ENCODE measurements around the gene NLRP9.

Gene NLRP9

DNA sequence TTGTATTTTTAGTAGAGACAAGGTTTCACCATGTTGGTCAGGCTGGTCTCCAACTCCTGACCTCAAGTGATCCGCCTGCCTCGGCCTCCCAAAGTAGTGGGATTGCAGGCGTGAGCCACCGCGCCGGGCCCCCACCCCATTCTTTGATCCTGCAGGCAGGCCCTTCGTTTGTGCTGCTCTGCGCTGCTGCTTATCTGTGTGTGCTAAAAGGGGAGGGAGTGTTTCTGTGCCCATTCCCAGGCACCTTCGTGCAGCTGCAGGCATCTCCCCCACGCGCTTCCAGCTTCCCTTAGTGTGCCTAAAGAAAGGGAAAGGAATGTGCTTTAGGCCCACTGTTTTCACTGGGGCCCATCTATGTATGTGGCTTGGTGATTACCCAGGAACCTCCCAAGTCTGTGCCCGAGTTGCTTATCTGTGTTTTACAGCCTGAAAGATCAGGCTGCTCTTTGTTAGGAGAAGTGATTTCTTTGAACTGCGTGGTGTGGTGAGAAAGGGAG lies 36.0 kb downstream of the NLRP9 start:
- no peak for DNase-seq

DNA sequence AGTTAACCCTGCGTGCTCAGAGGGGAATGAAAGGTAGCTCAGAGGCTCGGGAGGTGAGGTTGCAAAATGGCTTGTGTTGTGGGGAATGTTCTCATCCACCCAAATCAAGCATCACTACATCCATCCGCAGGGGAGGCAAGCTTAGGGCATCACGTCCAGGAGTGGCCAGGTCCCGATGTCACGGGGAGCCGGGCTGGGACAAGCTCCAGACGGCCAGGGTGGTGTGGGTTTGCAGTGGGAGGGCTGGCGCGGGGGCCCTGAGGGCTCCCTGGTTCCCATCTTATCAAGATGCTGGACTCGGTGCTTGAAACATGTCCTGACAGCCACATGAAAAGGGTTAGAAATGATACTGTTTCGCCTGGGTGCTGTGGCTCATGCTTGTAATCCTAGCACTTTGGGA lies 37.4 kb downstream of the NLRP9 start:
- DNase-seq = no peak

DNA sequence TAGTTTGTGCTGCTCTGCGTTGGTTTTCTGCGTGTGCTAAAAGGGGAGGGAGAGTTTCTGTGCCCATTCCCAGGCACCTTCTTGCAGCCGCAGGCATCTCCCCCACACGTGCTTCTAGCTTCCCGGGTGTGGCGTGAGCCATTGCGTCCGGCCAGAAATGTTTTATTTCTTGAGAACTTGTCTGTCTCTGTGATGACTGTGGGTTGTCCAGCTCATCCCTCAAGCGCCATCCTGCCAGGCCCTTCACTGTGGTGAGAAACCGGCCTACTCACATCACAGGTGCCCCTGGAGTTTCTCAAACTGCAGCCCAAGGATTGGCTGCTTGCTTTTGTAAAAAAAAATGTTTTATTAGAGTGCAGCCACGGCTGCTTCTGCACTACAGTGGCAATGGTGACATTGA lies 39.0 kb downstream of the NLRP9 start:
- DNase-seq = no peak

DNA sequence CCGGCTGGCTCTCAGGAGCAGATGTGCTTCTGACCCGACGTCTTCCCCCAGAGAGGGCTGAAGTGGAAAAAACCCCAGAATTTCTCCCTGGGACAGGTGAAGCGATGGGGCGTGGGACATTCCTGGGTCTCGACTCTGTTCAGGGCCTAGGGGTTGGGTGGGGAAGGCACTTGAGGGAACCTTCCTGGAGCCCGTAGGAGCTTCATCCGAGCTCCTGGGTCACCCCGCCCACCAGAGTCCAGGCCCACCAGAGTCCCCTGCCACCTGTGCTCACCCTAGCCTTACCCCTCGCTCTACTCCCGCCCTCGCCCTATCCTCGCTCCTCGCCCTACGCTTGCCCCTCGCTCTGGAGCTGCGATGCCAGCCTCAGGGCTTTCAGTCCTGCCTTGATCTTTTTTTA lies 39.9 kb downstream of the NLRP9 start:
- DNase-seq = no peak

DNA sequence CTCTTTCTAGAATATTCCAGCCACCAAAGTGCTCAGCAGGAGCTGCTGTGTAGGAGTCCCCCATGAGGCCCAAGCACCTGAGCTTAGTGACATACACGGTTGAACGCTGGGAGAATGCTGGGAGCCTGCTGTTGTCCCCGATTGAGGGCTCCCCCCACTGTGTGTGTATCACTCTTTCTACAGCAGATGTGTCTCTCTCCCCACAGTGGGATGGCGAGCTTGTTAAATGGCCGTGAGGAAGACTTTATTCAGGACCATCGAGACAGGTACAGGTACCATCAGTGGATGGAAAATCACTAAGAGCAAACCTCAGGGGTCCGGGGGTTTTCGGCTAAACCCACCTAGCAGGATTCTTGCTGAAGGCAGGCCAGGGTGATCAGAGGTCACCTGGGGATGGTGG lies 40.5 kb downstream of the NLRP9 start:
- no peak for DNase-seq

DNA sequence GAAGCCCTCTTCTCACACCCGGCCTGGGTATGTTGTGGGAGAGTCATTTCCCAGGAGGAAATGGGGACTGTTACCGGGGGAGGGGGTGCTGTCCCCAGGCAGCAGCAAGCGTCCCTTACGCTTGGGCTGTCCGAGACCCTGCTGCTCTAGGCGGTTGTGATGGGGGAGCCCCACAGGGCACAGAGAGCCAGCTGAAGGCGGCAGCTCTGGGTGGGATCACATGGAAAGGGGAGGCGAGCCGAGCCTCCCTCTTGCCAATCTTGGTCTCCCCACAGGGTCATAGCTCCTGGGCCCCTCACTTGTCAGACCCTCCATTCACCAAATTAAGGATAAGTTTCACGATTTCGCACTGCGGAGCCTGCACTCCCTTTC lies 41.1 kb downstream of the NLRP9 start:
- DNase-seq = no peak

DNA sequence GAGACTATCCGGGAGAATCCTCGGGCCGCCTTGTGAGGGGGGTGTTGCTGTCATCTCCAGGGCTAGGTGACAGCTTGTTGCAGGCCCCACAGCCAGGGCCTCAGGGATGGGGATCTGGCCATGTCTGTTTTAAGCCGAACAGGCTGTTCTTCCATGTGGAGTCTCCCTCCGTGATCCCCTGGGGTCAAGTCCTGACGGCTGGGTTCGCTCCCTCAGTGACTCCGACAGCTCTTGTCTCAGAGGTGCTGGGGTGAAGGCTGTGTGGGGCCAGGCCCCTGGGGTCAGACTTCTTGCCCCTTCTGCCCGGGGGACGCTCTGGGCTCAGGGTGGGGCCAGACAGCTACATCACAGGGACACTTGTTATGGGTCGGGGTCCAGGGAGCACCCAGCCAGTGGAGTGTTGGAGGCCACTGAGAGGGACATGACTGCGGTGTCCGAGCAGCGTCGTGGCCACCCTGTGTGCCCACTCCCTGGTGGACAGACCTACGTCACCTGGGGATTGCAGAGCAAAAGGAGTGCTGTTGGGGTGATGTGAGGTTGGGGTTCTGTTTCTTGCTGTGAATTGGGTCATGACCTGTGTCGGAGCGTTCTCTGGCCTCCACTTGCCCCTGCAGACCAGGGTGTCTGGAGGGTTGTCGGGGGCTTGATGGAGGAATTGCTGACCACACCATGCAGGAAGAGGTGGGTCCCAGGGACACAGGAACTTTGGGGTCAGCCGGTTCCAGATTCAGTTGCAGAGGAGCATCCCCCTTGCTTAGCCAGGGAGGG lies 41.7 kb downstream of the NLRP9 start:
- DNase-seq = no peak

DNA sequence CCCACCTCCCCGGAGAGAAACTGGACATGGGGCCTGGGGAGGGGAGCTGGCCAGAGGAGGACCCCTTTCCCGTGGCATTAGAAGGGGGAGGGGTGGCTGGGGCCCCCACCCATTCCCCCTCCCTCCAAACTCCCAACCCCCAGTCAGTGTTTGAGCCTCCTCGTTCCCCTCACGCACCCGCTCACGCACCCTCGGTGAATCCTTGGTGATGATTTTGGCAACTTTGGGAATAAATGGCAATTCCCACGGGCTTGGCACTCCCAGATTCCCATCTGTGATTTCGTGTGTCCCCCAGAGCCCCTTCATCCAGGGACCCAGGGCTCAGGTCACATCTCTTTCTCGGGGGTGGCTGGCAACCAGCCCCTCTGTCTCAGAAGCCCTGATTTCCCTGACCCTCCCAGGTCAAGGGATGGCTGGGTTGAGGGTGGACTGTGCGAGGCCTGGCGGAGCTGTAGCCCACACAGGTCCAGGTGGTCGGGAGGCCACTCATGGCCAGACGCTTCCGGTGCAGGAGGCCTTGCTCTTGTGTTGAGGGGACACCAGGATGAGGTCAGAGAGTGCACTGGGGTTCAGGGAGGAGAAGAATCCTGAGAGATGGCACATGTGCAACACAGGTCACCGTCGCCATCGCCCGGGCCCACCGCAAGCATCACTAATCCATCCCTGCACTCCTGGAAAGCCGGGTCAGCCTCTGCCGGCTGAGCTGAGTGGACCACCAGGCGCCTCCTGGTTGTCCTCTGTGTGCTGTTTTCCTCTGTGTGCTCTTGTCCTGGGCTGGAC lies 42.5 kb downstream of the NLRP9 start:
- no peak for DNase-seq

DNA sequence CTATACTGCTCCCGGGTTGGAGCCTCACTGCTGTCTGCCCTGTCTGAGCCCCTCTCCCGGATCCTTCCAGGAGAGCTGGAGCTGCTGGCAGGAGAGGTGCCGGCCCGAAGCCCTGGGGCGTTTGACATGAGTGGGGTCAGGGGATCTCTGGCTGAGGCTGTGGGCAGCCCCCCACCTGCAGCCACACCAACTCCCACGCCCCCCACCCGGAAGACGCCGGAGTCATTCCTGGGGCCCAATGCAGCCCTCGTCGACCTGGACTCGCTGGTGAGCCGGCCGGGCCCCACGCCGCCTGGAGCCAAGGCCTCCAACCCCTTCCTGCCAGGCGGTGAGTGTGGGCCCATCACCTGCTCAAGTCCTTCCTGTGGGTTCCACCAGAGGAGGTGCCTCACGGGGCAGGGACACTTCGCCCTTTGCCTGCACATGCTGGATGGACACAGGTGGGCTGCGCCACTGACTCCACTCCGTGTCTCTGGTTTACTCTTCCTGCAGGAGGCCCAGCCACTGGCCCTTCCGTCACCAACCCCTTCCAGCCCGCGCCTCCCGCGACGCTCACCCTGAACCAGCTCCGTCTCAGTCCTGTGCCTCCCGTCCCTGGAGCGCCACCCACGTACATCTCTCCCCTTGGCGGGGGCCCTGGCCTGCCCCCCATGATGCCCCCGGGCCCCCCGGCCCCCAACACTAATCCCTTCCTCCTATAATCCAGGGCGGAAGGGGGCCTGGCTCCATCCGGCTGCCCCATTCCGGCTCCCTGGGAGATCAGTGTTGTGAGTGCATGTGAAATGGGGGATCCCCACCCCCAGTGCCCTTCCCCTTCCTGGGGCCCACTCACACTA lies 43.3 kb downstream of the NLRP9 start:
- no peak for DNase-seq

DNA sequence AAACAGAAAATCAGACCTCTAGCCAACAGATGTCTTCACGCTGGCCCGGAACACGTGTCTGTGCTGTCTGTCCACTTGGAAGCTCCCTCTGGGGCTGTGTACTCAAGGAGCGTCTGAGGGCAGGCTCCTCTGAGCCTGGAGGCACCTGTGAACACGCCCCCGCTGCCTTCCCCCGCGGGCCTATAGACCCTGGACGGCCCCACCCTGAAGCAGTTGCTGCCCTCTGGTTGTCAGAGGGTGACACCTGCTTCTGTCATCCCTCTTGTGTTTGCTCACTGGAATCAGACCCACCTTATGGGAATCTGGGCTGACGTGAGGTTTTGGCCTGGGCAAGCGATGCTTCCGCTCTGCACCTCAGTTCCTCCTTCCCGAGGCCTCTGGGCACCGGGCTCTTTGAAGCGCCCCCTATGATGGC lies 44.0 kb downstream of the NLRP9 start:
- no peak for DNase-seq

DNA sequence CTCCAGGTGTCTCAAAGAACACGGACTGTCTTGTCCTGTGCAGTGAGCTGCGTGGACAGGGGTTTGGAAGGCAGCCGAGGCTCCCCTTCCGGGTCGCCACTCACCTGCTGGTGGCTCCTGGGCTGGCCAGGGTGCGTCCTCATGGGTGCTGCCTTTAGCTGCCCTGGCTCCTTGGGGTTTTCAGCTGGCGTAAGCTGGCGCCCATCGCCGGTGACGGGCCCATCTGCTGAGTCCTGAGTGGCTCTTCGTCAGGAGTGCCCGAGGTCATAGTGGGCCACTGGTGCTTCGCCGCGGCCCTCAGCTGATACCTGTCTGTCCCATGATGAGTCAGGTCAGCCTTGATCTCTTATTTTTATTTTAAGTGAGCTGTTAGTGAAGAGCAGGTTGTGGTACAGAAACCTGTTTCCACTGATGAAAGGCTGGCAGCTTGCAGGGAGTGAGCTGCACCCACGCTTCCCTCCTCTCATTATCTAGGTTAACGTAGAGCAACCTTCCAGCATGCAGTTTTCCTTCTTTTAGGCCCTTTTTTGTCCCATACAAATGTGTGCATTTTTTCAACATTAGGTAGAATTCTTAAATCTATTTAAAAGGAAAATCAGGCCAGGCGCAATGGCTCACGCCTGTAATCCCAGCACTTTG lies 44.7 kb downstream of the NLRP9 start:
- no peak for DNase-seq

DNA sequence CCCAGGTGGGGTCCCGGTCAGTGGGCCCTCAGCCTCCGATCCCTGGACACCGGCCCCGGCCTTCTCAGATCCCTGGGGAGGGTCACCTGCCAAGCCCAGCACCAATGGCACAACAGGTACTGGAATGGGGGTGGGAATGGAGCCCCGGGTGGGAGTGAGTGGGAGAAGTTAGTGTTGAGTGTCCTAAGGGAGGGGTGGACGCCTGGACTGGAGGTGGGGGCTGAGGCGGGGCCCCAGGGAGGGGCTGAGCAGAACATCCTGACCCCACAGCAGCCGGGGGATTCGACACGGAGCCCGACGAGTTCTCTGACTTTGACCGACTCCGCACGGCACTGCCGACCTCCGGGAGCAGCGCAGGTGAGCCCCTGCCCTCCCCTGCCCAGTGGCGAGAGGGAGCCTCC lies 45.5 kb downstream of the NLRP9 start:
- DNase-seq = no peak

DNA sequence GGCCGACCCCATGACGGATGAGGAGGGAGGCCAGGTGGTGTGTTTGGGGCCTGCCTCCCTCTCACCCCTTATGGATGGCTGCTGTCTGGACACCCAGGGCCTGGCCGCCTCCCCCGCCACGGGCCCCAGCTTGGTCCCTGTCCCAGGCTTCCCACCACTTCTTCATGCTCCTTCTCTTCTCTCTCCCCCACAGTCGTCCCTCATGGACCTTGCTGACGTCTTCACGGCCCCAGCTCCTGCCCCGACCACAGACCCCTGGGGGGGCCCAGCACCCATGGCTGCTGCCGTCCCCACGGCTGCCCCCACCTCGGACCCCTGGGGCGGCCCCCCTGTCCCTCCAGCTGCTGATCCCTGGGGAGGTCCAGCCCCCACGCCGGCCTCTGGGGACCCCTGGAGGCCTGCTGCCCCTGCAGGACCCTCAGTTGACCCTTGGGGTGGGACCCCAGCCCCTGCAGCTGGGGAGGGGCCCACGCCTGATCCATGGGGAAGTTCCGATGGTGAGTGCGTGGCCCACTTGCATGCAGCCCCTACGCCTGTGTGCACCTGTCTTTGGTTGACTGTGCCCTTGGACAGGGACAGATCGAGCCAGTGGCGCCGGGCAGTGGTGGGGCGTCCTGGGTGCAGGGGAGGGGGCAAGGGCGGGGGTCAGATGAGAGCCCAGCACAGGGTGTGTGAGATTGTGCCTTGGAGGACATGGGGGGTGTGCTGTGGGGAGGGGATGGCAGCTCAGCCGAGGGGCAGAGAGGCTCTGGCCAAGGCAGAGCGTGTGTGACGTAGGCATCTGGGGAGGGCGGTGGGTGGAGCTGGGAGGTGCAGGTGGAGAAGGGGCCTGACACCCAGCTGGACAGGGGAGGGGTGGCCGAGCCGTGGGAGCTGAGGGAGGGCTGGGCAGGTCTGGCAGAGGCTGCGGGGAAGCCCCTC lies 46.4 kb downstream of the NLRP9 start:
- DNase-seq = no peak

DNA sequence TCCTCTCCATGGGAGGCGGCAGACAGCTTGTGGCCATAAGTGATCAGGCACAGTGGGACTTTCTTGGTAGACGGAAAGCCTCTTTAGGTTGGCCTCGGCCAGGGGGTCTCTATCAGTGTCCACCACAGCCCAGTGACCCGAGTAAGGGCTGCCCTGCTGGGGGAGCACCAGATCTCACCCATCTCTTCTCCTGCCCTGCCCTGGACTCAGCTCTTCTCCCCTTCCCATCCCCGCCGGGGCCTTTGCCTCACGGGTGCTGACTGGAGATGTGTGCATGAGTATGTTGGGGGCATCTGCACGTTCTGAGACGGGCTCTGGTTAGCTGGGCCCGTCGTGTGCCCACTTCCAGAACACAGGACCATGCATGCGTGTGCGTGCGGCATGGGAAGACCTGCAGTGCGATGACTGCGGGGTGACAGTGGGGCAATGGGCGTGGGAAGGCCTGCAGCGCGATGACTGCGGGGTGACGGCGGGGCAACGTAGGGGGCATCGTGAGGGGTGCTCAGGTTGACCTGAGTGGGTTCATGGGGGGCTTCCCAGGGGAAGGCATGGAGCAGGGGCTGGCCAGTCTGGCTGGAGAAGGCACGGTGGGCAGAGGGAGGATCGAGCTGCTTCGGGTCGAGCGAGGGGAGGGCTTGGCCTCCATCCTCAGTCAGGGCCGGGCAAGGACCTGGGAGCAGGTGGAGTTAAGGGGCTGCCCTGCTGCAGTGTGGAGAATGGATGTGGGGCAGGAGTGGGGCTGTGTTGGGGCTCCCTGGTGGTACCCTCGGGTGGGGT lies 47.2 kb downstream of the NLRP9 start:
- DNase-seq = no peak

DNA sequence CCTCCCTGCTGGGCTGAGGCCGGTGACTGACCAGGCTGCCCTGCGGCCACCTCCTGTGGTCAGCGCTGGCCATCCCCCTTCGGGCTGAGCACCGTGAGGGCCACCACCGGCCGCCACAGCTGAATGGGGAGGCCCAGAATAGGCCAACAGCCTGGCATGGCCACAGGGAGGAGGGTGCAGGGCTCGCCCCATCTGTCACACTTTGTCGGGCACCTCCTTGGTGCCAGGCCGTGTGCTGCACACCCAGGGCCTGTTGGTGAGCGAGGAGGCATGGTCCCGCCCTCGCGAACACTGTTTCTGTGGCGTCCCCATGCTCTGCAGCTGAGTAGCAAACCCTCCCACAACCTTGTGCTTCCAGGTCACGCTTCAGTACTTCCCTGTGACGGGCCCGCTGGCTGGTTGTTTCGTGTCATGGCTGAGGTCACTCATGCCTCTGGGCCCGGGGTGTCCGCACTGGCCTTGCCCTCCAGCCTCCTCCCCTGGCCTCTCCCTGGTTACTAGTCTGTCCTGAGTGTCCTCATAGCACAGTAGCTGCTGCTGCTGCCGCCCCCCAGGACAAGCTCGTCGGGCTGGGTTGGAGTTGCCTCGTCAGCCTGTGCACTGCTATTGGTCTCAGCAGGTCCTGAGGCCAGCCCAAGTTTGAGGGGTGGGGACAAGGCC lies 48.0 kb downstream of the NLRP9 start:
- DNase-seq = no peak

DNA sequence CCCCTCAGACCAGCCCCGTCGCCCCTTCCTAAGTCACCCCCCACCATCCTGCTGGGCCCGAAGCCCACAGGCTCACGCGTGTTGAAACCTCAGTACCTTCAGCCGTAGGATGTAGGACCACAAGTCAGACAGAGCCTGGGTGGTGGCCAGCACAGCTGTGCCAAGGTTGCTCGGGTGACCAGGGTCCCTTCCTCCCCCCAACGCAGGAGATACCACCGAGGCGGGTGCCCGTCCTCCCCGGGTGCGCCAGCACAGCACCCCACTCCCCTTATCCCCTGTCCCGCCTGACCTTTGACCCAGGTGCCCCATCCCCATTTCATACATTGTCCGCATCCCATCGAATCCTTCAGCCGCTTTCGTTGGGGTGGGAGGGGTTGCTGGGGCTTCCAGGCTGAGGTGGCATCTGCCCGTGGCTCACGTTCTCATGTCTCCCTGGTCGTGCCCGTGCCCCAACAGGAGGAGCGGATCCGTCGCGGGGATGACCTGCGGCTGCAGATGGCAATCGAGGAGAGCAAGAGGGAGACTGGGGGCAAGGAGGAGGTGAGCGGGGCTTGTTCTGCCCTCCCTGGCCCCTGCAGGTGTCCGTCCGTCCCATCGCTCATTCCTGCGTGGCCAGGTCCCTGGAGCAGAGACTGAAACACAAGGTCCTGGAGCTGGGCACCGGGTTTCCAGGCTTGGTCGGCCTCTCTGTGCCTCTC lies 48.6 kb downstream of the NLRP9 start:
- no peak for DNase-seq

DNA sequence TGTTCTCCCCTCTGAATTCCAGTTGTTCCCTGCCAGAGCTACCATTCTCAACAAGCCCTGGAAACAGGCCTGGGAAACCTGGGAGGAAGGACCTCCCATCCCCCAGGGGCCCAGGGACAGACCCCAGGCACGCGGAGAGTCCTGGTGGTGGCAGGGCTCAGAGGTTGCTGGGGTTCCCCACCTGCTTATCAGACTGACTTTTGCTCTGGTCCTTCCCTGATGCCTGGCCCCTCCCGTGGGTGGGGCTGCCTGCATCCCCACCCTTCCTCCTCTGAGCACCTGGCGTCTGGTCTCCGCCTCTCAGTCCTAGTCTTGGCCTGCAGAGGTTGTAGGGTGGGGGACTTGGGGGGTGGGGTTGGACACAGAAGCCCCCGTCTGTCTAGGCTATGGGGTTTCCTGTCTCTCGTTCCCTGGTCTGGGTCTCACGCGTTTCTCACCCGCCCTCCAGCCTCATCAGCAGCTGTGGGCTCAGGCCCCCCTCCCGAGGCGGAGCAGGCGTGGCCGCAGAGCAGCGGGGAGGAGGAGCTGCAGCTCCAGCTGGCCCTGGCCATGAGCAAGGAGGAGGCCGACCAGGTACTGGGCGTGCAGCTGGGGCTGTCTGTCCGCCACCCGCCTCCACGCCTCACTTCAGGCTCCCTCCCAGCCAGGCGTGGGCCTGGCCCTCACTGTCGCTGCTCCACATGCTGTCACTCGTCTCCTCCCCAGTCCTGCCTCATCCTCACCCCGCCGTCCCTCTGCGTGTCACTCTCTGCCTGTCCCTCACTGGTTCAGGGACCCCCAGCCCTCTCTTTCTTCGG lies 49.6 kb downstream of the NLRP9 start:
- no peak for DNase-seq

DNA sequence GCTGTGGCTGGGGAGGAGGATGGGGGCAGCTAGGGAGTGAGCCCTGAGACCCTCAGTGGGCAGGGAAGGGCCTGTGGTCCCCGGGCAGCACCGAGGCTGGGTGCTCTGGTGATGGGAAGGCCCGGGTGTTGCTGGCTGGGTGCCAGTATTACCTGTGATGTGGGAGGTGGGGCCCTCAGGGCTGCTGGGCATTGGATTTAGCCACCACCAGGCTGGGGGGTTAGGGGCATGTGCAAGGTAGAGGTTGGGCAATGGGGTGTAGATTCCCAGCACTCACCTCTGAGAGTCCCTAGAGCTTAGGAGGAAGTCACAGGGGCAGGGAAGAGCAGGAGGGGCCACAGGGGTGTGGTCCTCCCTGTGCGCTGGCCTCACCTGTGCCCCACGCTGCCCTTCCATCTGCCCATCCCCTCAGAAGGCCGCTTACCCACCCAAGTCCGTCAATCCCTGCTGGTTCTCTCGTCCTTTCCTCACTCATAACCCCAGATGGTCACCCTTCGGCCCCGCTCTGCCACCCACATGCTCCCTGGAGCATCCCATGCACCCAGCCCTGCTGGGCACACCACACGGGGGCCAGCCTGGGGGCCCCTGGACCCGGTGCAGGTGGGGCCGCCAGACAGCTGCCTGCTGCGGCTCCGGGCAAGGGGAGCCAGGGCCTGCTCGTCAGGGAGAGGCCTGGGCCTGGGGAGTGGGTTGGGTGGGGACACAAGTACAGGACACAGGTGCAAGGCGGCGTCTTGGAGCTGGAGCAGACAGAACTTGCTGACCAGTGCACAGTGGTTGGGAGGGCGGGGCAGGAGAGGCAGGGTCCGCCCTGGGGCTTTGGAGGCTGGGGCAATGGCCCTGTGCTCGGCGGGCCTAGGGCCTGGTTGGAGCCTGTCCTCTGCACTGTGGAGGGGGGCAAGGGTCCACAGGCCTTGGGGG lies 50.7 kb downstream of the NLRP9 start:
- no peak for DNase-seq
